Hepatocyte (in vitro differentiated cells): ENCODE data around the gene NTPCR.

Experiments used
- CTCF ChIP-seq: fragments of 200-600 bp; sonication (generic); IDR thresholded peaks from 2 replicates; pipeline ENCODE4 v1.5.1; 2016; ENCODE audit warnings: antibody characterized with exemption, mild to moderate bottlenecking; ENCODE audit not compliant: poor library complexity
- EZH2 ChIP-seq: fragments of 200-600 bp; sonication (generic); IDR thresholded peaks from 2 replicates; pipeline ENCODE4 v1.6.1; 2016; ENCODE audit warnings: antibody characterized with exemption, mild to moderate bottlenecking, borderline replicate concordance
- EZH2phosphoT487 ChIP-seq: fragments of 200-600 bp; sonication (generic); IDR thresholded peaks from one replicate; pipeline ENCODE4 v1.6.1; 2018; ENCODE audit warnings: antibody characterized with exemption, mild to moderate bottlenecking, low read depth, moderate library complexity; ENCODE audit not compliant: unreplicated experiment, severe bottlenecking

- no peak for TF ChIP-seq CTCF
- no peak for TF ChIP-seq EZH2phosphoT487
- TF ChIP-seq EZH2: no peak
These were observed 44.9 kb upstream of the NTPCR start for GRCh38 chr1:232905331-232906034.
